Stimulated activated naive B cell treated with anti-CD40 and anti-IgM and Interleukin-4, amounts not matched to agents 10 μg/mL and 1 μg/mL and 100 μg/mL, for 72 hours (primary cell): ENCODE data around the gene METTL25B.

Experiments used
- ATAC-seq, 2 donors: fragments of 150-1000 bp; cut with Tn5 transposase; replicated peaks; 2 replicates each; pipeline ENCODE4 v1.10.0; 2021; ENCODE audit warnings: moderate library complexity in 1 of 2
- DNase-seq: peaks from one replicate; pipeline ENCODE4 v3.0.0; 2021
- H3K27ac Mint-ChIP-seq: one replicate; pipeline ENCODE4 v1.8.0; 2022; ENCODE audit warnings: mild to moderate bottlenecking, mixed read lengths
- H3K27me3 Mint-ChIP-seq, 2 donors: one replicate each; pipeline ENCODE4 v1.8.0; 2022; ENCODE audit warnings: mixed read lengths in 2 of 2
- H3K36me3 Mint-ChIP-seq, 2 donors: one replicate each; pipeline ENCODE4 v1.8.0; 2022; ENCODE audit warnings: mixed read lengths in 2 of 2, mild to moderate bottlenecking in 1 of 2
- H3K4me1 Mint-ChIP-seq, 2 donors: one replicate each; pipeline ENCODE4 v1.8.0; 2022; ENCODE audit warnings: mixed read lengths in 2 of 2, mild to moderate bottlenecking in 1 of 2
- H3K4me3 Mint-ChIP-seq, 2 donors: one replicate each; pipeline ENCODE4 v1.8.0; 2022; ENCODE audit warnings: mild to moderate bottlenecking in 2 of 2, mixed read lengths in 2 of 2, moderate library complexity in 1 of 2
- H3K9me3 Mint-ChIP-seq, 2 donors: one replicate each; pipeline ENCODE4 v1.8.0; 2022; ENCODE audit warnings: mixed read lengths in 2 of 2, mild to moderate bottlenecking in 1 of 2

Gene METTL25B

GRCh38 chr1:156767879-156768604 is 39.8 kb downstream of the METTL25B start:
- peaks cover 21 to 36% of the 10 kb centered on the region in 2 donors for H3K36me3 Mint-ChIP-seq
- DNase-seq (peak; percentile 43), ATAC-seq (peak; percentile 8 to 11)
- H3K4me1 Mint-ChIP-seq = peaks cover 31 to 54% of the 10 kb centered on the region in 2 donors
- H3K27ac Mint-ChIP-seq = no peak overlapping the region
- no peak overlapping the region for H3K4me3 Mint-ChIP-seq
- no peaks in the 10 kb centered on the region for H3K9me3 Mint-ChIP-seq
- H3K27me3 Mint-ChIP-seq = no peaks in the 10 kb centered on the region

DNA sequence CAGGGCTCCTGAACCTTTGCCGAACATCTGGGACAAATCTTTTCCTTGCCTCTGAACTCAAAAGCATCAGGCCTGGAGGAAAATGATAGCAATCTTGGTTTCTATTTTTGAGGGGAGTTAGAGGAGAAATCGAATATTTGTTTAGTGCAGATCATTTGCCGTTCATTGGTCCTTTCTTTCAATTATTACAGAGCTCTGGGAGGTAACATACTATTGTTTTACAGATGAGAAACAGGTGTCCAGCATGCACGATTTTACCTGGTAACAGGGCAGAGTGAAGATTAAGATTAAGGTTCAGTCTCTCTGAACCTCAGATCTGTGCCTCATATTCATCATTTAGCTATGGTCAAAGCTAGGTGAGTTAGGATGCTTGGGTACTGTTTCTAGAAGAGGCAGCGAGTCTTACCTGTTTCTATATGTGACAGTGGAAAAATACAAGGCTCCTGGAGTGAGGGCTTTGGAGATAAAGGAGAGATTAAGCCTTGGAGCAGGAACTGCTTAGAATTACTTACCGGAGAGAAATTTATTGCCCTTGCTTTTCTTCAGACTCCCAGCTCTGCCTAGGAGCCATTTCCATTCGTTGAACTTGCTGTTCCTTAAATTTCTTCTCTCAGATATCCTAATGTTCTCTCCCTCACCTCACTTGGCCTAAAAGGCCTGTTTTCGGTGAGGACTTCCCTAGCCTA is 40.5 kb downstream of the METTL25B start:
- Mint-ChIP-seq H3K36me3 (peaks cover 24 to 43% of the 10 kb centered on the region in 2 donors), H3K9me3 (no peaks in the 10 kb centered on the region), H3K4me3 (no peak overlapping the region), H3K27me3 (no peaks in the 10 kb centered on the region), H3K27ac (no peak overlapping the region), H3K4me1 (peaks cover 35 to 62% of the 10 kb centered on the region in 2 donors)
- ATAC-seq = no peak
- no peak for DNase-seq

GRCh38 chr1:156772222-156772621 is 44.0 kb downstream of the METTL25B start:
- H3K4me1 Mint-ChIP-seq = peaks cover 40 to 73% of the 10 kb centered on the region in 2 donors
- H3K4me3 Mint-ChIP-seq = no peak overlapping the region
- no peak overlapping the region for H3K27ac Mint-ChIP-seq
- ATAC-seq (no peak), DNase-seq (no peak)
- peaks cover 33 to 46% of the 10 kb centered on the region in 2 donors for H3K36me3 Mint-ChIP-seq
- no peaks in the 10 kb centered on the region for H3K9me3 Mint-ChIP-seq
- no peaks in the 10 kb centered on the region for H3K27me3 Mint-ChIP-seq

- no peaks in the 10 kb centered on the region for H3K27me3 Mint-ChIP-seq
- H3K27ac Mint-ChIP-seq = peak overlapping the region; percentile 0
- DNase-seq (no peak), ATAC-seq (no peak)
- peaks cover 33 to 46% of the 10 kb centered on the region in 2 donors for H3K36me3 Mint-ChIP-seq
- H3K4me3 Mint-ChIP-seq = no peak overlapping the region
- H3K4me1 Mint-ChIP-seq = peaks cover 45 to 80% of the 10 kb centered on the region in 2 donors
- no peaks in the 10 kb centered on the region for H3K9me3 Mint-ChIP-seq
Observed at GRCh38 chr1:156772728-156773497, 44.6 kb downstream of the METTL25B start.

DNA sequence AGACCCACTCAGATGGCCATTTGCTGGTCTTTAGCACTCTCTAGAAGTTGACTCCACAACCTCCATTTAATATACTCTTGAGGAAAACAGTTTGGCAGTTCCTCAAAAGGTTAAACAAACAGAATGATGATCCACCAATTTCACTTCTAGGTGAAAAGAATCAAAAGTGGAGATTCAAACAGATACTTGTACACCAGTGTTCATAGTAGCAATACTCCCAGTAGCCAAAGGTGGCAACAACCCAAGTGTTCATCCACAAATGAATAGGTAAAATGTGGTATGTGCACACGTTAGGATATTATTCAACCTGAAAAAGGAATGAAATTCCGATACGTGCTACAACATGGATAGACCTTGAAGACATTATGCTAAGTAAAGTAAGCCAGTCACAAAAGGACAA is 45.3 kb downstream of the METTL25B start:
- peaks cover 33 to 43% of the 10 kb centered on the region in 2 donors for H3K36me3 Mint-ChIP-seq
- no peaks in the 10 kb centered on the region for H3K27me3 Mint-ChIP-seq
- no peak for DNase-seq
- no peak overlapping the region for H3K27ac Mint-ChIP-seq
- ATAC-seq = no peak
- H3K4me1 Mint-ChIP-seq = peaks cover 44 to 82% of the 10 kb centered on the region in 2 donors
- H3K4me3 Mint-ChIP-seq = no peak overlapping the region
- H3K9me3 Mint-ChIP-seq = no peaks in the 10 kb centered on the region

- Mint-ChIP-seq H3K36me3 (peaks cover 24 to 30% of the 10 kb centered on the region in 2 donors), H3K4me3 (no peak overlapping the region), H3K4me1 (peaks cover 33 to 61% of the 10 kb centered on the region in 2 donors), H3K27ac (peak overlapping the region; percentile 77), H3K9me3 (no peaks in the 10 kb centered on the region), H3K27me3 (no peaks in the 10 kb centered on the region)
- ATAC-seq (no peak), DNase-seq (no peak)
Observed at GRCh38 chr1:156775799-156776198, 47.5 kb downstream of the METTL25B start.

GRCh38 chr1:156776942-156777341 is 48.7 kb downstream of the METTL25B start:
- Mint-ChIP-seq H3K36me3 (peaks cover 23 to 34% of the 10 kb centered on the region in 2 donors), H3K4me1 (peaks cover 34 to 64% of the 10 kb centered on the region in 2 donors), H3K27ac (no peak overlapping the region), H3K9me3 (no peaks in the 10 kb centered on the region), H3K4me3 (no peak overlapping the region), H3K27me3 (no peaks in the 10 kb centered on the region)
- DNase-seq = no peak
- no peak for ATAC-seq

DNA sequence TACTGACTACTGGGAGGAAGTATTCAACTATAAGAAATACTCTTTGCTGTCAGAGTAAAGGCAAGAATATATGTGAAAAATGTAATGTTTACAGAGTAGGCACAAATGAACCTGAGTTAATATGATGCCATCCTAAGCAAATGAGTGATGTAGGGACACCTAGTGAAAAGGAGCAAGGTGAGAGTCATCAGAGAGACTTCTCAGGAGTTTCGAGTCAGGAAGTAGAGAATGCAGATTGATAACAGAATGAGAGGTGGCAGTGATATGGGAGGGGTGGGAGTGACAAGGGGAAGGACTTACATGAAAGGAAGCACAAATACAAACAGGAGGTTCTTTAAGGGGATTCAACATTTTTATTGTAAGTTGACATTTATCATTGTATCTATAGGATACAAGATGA is 49.3 kb downstream of the METTL25B start:
- peaks cover 34 to 60% of the 10 kb centered on the region in 2 donors for H3K4me1 Mint-ChIP-seq
- no peaks in the 10 kb centered on the region for H3K9me3 Mint-ChIP-seq
- no peak overlapping the region for H3K27ac Mint-ChIP-seq

GRCh38 chr1:156781585-156782186 is 53.4 kb downstream of the METTL25B start:
- Mint-ChIP-seq H3K36me3 (peaks cover 16 to 43% of the 10 kb centered on the region in 2 donors), H3K9me3 (no peaks in the 10 kb centered on the region), H3K27ac (no peak overlapping the region), H3K4me1 (peaks cover 22 to 40% of the 10 kb centered on the region in 2 donors), H3K27me3 (no peaks in the 10 kb centered on the region), H3K4me3 (no peak overlapping the region)
- DNase-seq (no peak), ATAC-seq (no peak)

More for the DNA sequence above, 49.3 kb downstream of the METTL25B start:
- Mint-ChIP-seq H3K27me3 (no peaks in the 10 kb centered on the region), H3K4me3 (no peak overlapping the region), H3K36me3 (peaks cover 24 to 38% of the 10 kb centered on the region in 2 donors)
- DNase-seq (no peak), ATAC-seq (no peak)

DNA sequence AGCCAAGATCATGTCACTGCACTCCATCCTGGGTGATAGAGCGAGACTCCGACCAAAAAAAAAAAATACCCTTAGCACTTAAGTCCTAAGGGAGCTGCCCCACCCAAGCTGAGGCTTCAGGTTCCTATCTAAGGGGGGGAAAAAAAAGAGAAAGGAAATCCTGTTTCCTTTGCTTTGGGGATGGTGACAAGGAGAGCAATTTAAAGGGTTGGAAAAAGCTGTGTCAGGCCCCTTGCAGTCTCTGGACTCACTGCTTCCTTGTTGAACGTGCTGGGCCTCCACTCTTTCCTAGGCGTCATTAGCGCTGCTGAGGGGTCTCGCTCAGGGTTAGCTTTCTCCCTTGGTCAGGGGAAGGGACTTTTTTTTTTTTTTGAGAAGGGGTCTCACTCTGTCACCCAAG is 57.2 kb downstream of the METTL25B start:
- Mint-ChIP-seq H3K27ac (peak overlapping the region; percentile 65), H3K9me3 (no peaks in the 10 kb centered on the region), H3K36me3 (peaks cover 38 to 68% of the 10 kb centered on the region in 2 donors), H3K4me3 (no peak overlapping the region), H3K27me3 (no peaks in the 10 kb centered on the region), H3K4me1 (peaks cover 16 to 26% of the 10 kb centered on the region in 2 donors)
- no peak for ATAC-seq
- no peak for DNase-seq
